Gastroesophageal sphincter (tissue), 3 donors: ENCODE measurements around the gene TXNDC17.

Source experiments
- CTCF ChIP-seq, 4 experiments: fragments of 200-600 bp in 2 of 4; fragments of 450-650 bp in 2 of 4; sonication (generic) in 1 of 4; IDR thresholded peaks; one replicate each; pipeline ENCODE4 v1.5.1; 2017 to 2019; ENCODE audit warnings: antibody characterized with exemption in 4 of 4, mild to moderate bottlenecking in 2 of 4, moderate library complexity in 2 of 4
- POLR2A ChIP-seq, 2 donors: fragments of 450-650 bp; IDR thresholded peaks; one replicate each; pipeline ENCODE4 v1.6.1; 2017; ENCODE audit warnings: antibody characterized with exemption in 2 of 2, mild to moderate bottlenecking in 2 of 2, moderate library complexity in 1 of 2

DNA sequence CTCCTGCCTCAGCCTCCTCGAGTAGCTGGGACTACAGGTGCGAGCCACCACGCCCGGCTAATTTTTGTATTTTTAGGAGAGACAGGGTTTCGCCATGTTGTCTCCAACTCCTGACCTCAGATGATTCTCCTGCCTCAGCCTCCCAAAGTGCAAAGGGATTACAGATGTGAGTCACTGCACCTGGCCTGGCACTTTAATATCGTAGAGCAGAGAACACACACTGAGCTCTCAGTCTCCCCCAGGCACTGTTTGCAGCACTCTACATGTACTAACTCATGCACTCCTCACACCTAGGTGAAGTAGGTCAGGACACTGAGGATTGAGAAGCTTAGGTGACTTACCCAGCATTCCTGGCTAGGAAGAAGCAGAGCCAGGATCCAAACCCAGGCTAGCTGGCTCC is 25.7 kb downstream of the TXNDC17 start:
- no peak for TF ChIP-seq POLR2A (IDR thresholded peaks at IDR 0.05)
- TF ChIP-seq CTCF (IDR thresholded peaks at IDR 0.05), result no peak
